Left lung (tissue), 10 donors: ENCODE results near the gene CD28. TPM values are rescaled to one million over a fixed set of nuclear protein-coding genes. Genes with fewer than 3 reads are reported as not detected.

ENCODE experiments used
- ATAC-seq: fragments of 200-7000 bp; cut with Tn5 transposase; one replicate; pipeline ENCODE4 v1.9.1; 2020; ENCODE audit warnings: moderate library complexity
- DNase-seq, 4 donors: peaks; one replicate each; pipeline ENCODE4 v3.0.0-alpha.2; 2013 to 2020
- H3K27ac ChIP-seq, 2 donors: fragments of 200-600 bp; sonication (generic) in 1 of 2; one replicate each; pipeline versions ENCODE4 v1.5.0 to v1.8.0; 2020 to 2021
- H3K27me3 ChIP-seq, 2 donors: fragments of 200-600 bp; sonication (generic) in 1 of 2; one replicate each; pipeline versions ENCODE4 v1.5.0 to v1.8.0; 2020 to 2021
- H3K36me3 ChIP-seq, 2 donors: fragments of 200-600 bp; sonication (generic) in 1 of 2; one replicate each; pipeline versions ENCODE4 v1.5.0 to v1.8.0; 2020 to 2021
- H3K4me1 ChIP-seq, 2 donors: fragments of 200-600 bp; one replicate each; pipeline ENCODE4 v1.8.0; 2021
- H3K4me3 ChIP-seq, 2 donors: fragments of 200-600 bp; sonication (generic) in 1 of 2; one replicate each; pipeline versions ENCODE4 v1.5.0 to v1.8.0; 2020 to 2021; ENCODE audit warnings: mild to moderate bottlenecking in 1 of 2
- H3K9me3 ChIP-seq, 2 donors: fragments of 200-600 bp; sonication (generic) in 1 of 2; one replicate each; pipeline versions ENCODE4 v1.5.0 to v1.8.0; 2020 to 2021
- CTCF ChIP-seq, 2 donors: fragments of 200-600 bp; sonication (generic) in 1 of 2; IDR thresholded peaks; one replicate each; pipeline versions ENCODE4 v1.5.0 to v1.8.0; 2021; ENCODE audit warnings: antibody characterized with exemption in 2 of 2
- intact Hi-C, 2 donors: fragments of 100-400 bp; cut with DNase I; formaldehyde crosslinking; loops; one replicate each; pipeline versions ENCODE4 v1.11.2 to v1.14.2; 2022
- polyA plus RNA-seq, 6 donors: library from polyadenylated mRNA; unstranded; fragments of 120-200 nt; gene quantifications; one replicate each; pipeline ENCODE4 v1.2.1, GENCODE V29; 2013; ENCODE audit not compliant: insufficient read length in 6 of 6
- total RNA-seq, 2 donors: library from RNA; stranded (reverse); fragmentation: NEBNext Ultra II Directional; extraction: Animal tissue kit (Norgen Biotek cat#: 25700); gene quantifications; one replicate each; pipeline ENCODE4 v1.2.1, GENCODE V29; 2021
- donor health status: DM: no; HTN: yes; CAD: no.
- donor health status: DM: no; HTN: no; CAD: no.

The CD28 gene
- total and polyA plus RNA-seq, 8 donors: 1.3 to 4.6 (median 2.4) TPM

DNA sequence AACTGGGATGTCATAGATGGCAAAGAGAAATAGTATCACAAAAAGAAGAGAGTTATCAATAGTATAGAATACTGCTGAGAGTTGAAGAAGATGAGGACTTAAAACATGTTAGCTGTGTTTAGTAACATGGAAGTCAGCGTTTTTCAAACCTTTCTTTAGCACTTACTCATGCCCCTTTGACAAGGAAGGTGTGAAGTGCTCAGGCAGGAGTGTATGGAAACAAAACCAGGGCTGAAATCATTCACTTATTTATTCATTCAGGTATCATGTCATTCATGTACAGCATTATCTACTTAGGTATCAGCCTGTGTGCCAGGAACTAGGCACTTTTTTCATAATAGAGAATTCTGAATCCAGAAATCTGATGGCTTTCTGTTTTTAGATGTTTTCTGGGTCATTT, 27.2 kb downstream of the CD28 start:
- Histone ChIP-seq H3K27me3 (no peaks in the 10 kb centered on the region), H3K27ac (no peak overlapping the region), H3K36me3 (no peaks in the 10 kb centered on the region), H3K4me3 (no peak overlapping the region), H3K4me1 (no peaks in the 10 kb centered on the region), H3K9me3 (no peaks in the 10 kb centered on the region)
- ATAC-seq (no peak), DNase-seq (no peak)
- intact Hi-C loops: no loop called here
- TF ChIP-seq CTCF (IDR thresholded peaks at IDR 0.05): no peak

DNA sequence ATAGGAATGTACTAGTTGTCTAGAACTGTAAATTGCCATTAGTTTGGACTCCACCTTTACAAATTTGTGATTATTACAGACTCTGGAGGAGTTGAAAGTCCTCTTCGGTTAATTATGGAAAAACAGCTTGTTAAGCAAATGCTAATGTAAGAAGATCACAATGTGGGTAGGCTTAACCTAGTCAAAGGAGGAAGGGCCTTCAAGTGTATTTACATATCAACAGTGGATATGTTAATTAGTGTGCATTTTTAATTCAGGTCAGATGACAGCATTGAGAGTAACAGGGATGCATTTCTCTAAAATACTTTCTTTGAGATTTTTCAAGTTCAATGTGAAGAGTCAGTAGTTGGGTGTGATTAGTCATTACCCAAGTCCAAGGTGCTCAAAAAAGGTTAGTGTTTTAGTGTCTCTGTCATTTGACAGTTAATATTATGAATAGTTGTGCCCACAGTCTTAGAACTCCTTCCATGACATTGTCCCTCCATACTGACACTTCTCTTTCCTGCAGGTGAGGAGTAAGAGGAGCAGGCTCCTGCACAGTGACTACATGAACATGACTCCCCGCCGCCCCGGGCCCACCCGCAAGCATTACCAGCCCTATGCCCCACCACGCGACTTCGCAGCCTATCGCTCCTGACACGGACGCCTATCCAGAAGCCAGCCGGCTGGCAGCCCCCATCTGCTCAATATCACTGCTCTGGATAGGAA, 28.0 kb downstream of the CD28 start:
- no peak overlapping the region for H3K4me3 ChIP-seq
- H3K27me3 ChIP-seq: no peaks in the 10 kb centered on the region
- no peaks in the 10 kb centered on the region for H3K4me1 ChIP-seq
- no peak overlapping the region for H3K27ac ChIP-seq
- H3K36me3 ChIP-seq: no peaks in the 10 kb centered on the region
- ATAC-seq (no peak), DNase-seq (peak in 1 of 4 donors; percentile 77)
- intact Hi-C loops: no loop called here
- no peaks in the 10 kb centered on the region for H3K9me3 ChIP-seq
- TF ChIP-seq CTCF (IDR thresholded peaks at IDR 0.05): no peak

- no peak for TF ChIP-seq CTCF (IDR thresholded peaks at IDR 0.05)
Observed at GRCh38 chr2:203737360-203737759, 30.9 kb downstream of the CD28 start.

GRCh38 chr2:203739351-203739750, 32.9 kb downstream of the CD28 start:
- Histone ChIP-seq H3K4me3 (no peak overlapping the region), H3K9me3 (no peaks in the 10 kb centered on the region), H3K36me3 (no peaks in the 10 kb centered on the region), H3K27ac (no peak overlapping the region), H3K4me1 (no peaks in the 10 kb centered on the region), H3K27me3 (no peaks in the 10 kb centered on the region)
- no peak for TF ChIP-seq CTCF (IDR thresholded peaks at IDR 0.05)
- DNase-seq: no peak
- ATAC-seq: no peak
- intact Hi-C loops: no loop called here

More at GRCh38 chr2:203737360-203737759, 30.9 kb downstream of the CD28 start:
- no peak overlapping the region for H3K4me3 ChIP-seq
- no peak for ATAC-seq
- H3K4me1 ChIP-seq: no peaks in the 10 kb centered on the region
- no peaks in the 10 kb centered on the region for H3K36me3 ChIP-seq
- H3K9me3 ChIP-seq: no peaks in the 10 kb centered on the region
- H3K27me3 ChIP-seq: no peaks in the 10 kb centered on the region
- DNase-seq: no peak
- H3K27ac ChIP-seq: no peak overlapping the region
- intact Hi-C loops: no loop called here

- Histone ChIP-seq H3K27me3 (no peaks in the 10 kb centered on the region), H3K9me3 (no peaks in the 10 kb centered on the region), H3K4me3 (no peak overlapping the region), H3K36me3 (no peaks in the 10 kb centered on the region), H3K27ac (peak overlapping the region in 1 of 2 donors; percentile 29), H3K4me1 (no peaks in the 10 kb centered on the region)
- intact Hi-C loops: no loop called here
- no peak for TF ChIP-seq CTCF (IDR thresholded peaks at IDR 0.05)
- ATAC-seq: no peak
- no peak for DNase-seq
Observed at GRCh38 chr2:203740871-203741281, 34.4 kb downstream of the CD28 start.
